ENCODE data around the gene SMARCAD1.
"Not testable (repeated sequence)": the region's sequence is repeated elsewhere in the genome, so short reads cannot be mapped to it uniquely, and the experiment has no call there.

Gene SMARCAD1

GRCh38 chr4:94235825-94236224 is 28.2 kb downstream of the SMARCAD1 start:
- DNase-seq: no peak

GRCh38 chr4:94237271-94237670 is 29.6 kb downstream of the SMARCAD1 start:
- DNase-seq: no peak

GRCh38 chr4:94238160-94238559 is 30.5 kb downstream of the SMARCAD1 start:
- no peak for DNase-seq

GRCh38 chr4:94240384-94240783 is 32.7 kb downstream of the SMARCAD1 start:
- no peak for DNase-seq

- DNase-seq: no peak
Observed at GRCh38 chr4:94244087-94244828, 36.6 kb downstream of the SMARCAD1 start.

GRCh38 chr4:94244829-94245185 is 37.1 kb downstream of the SMARCAD1 start:
- no peak for DNase-seq

GRCh38 chr4:94251094-94251493 is 43.4 kb downstream of the SMARCAD1 start:
- no peak for DNase-seq

- no peak for DNase-seq
Observed at GRCh38 chr4:94253036-94253435, 45.4 kb downstream of the SMARCAD1 start.

GRCh38 chr4:94256144-94256783 is 48.6 kb downstream of the SMARCAD1 start:
- DNase-seq: no peak

GRCh38 chr4:94256828-94257227 is 49.2 kb downstream of the SMARCAD1 start:
- DNase-seq: no peak

- no peak for DNase-seq
Observed at GRCh38 chr4:94262163-94263016, 54.7 kb downstream of the SMARCAD1 start.

- DNase-seq: no peak
Observed at GRCh38 chr4:94267037-94267436, 59.4 kb downstream of the SMARCAD1 start.

- DNase-seq: no peak
Observed at GRCh38 chr4:94271248-94271647, 63.6 kb downstream of the SMARCAD1 start.

GRCh38 chr4:94274912-94275311 is 67.2 kb downstream of the SMARCAD1 start:
- DNase-seq: no peak

- no peak for DNase-seq
Observed at GRCh38 chr4:94276204-94276603, 68.5 kb downstream of the SMARCAD1 start.

- DNase-seq: no peak
Observed at GRCh38 chr4:94277534-94277933, 69.9 kb downstream of the SMARCAD1 start.

- DNase-seq: no peak
Observed at GRCh38 chr4:94278781-94279180, 71.1 kb downstream of the SMARCAD1 start.

GRCh38 chr4:94284889-94285288 is 77.2 kb downstream of the SMARCAD1 start:
- DNase-seq: no peak

GRCh38 chr4:94285666-94286065 is 78.0 kb downstream of the SMARCAD1 start:
- DNase-seq: no peak

- DNase-seq: no peak
Observed at GRCh38 chr4:94290245-94290644, 82.6 kb downstream of the SMARCAD1 start.

GRCh38 chr4:94293981-94294380 is 86.3 kb downstream of the SMARCAD1 start:
- DNase-seq: not testable (repeated sequence)

GRCh38 chr4:94295473-94295872 is 87.8 kb downstream of the SMARCAD1 start:
- not testable (repeated sequence) for DNase-seq

- DNase-seq: no peak
Observed at GRCh38 chr4:94298725-94299252, 91.1 kb downstream of the SMARCAD1 start.

Data from T-helper 9 cell (primary cell).